HG02852 (cell line): ENCODE measurements around the gene ATP5ME.
A peak's percentile ranks its signal among the peaks of the same experiment; 100 is the strongest.
"Not testable (repeated sequence)": the region's sequence is repeated elsewhere in the genome, so short reads cannot be mapped to it uniquely, and the experiment has no call there.

Experiments
- ATAC-seq: cut with Tn5 transposase; IDR thresholded peaks from one replicate; pipeline ENCODE4 v1.9.1; 2021; ENCODE audit warnings: mild to moderate bottlenecking, moderate library complexity; ENCODE audit not compliant: unreplicated experiment

The ATP5ME gene

DNA sequence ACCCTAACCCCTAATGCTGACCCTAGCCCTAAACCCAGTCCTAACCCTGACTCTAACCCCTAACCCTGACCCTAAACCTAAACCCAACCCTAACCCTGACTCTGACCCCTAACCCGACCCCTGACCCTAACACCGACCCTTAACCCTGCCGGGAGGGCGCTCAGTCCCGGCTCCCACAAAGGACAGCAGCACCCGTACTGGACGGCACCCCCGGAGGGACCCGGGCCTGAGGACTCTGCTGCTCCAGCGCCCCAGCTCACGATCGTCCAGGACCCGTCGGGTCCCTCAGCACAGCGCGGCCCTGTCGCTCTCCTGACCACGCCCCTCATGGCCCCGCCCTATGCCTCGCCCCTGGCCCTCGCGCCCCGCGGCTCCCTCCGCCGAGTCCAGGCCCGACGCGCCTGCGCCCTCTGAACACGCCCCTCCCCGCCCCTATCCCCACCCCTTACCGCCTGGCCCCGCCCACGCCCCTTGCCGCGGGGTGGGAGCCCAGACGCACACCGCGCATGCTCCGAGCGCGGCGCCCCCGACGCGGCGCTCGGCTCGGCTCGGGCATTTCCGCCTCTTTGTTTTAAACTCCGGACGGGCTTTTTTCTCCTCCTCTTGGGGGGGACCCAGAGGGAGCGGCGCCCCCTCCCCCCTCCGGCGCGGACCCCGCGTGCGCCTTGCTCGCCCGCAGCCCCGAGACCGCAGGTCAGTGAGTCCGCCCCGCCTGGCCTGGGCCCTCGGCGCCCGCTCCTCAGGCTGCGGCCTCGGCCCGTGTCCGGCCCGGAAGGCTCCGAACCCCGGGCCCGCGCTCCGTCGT lies 31.4 kb upstream of the ATP5ME start, which contains the start of gene PCGF3:
Gene PCGF3 (plus strand): TSS at position 555 of the 805 bp plus-strand sequence. CDS start 27,849 bp downstream, outside the sequence.
- ATAC-seq, result peak; percentile 93

- ATAC-seq, result no peak
Measured at GRCh38 chr4:704971-705277, 30.8 kb upstream of the ATP5ME start.

- ATAC-seq, result no peak
Measured at GRCh38 chr4:704198-704891, 30.3 kb upstream of the ATP5ME start.

DNA sequence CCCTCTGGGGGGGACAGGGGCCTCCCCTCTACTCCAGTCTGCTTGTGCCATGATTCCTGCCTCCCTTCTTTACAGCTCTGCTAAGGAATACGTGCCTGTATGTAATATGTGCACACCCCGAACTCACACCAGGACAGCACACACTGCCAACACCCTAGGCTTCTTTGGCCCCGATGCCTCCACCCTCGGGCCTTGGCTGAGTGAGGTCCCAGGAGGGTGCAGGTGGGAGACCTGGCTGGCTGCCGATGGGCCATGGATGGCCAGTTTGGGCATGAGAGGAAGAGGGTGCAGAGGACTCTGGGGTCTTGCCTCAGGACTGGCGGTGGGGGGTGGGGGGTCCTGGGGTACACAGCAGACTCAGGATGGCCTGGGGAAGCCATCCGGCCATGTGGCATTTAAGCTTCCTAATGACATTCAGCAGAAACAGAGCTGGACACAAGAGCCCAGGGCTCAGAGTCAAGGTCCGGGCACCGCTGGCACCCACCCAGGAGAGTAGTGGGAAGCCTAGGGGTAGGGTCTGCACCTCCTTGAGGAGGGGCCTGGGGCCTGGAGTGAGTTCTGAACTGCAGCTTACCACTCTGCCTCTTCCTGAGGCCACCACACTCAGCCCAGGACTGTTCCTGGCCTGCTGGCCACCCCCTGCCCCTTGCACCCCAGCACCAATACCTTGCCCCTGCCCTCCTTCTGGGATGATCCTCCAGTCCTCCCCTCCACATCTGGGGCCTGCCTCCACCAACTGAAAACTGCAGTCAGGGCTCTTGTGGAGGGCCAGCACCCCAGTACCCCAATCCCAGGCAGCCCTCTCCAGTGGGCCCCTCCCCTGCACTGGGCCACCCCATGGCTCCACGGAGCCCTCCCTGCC lies 29.5 kb upstream of the ATP5ME start:
- ATAC-seq, result no peak

DNA sequence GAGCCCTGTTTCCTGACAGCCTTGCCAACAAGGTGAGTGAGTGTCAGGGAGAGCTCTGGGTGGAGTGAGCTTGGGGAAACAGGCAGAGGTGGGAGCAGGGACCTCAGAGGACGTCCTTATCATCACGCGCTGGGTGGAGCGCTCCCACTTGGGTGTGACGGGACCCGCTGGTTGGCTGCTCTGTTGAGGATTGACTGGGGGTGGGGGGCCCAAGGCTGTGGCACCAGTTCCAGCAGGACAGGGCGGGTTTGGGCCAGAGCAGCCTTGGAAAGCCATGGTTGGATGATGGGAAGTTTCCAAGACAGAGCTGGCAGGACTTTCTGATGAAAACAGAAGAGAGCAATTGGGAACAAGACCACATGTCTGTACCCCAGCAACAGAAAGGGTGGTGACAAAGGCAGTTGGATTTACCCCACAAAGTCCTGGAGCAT lies 28.6 kb upstream of the ATP5ME start:
- no peak for ATAC-seq

GRCh38 chr4:700587-701264 lies 26.6 kb upstream of the ATP5ME start:
- no peak for ATAC-seq

- no peak for ATAC-seq
Measured at GRCh38 chr4:699816-700580, 25.9 kb upstream of the ATP5ME start.

- not testable (repeated sequence) for ATAC-seq
Measured at GRCh38 chr4:694341-694940, 20.4 kb upstream of the ATP5ME start.

DNA sequence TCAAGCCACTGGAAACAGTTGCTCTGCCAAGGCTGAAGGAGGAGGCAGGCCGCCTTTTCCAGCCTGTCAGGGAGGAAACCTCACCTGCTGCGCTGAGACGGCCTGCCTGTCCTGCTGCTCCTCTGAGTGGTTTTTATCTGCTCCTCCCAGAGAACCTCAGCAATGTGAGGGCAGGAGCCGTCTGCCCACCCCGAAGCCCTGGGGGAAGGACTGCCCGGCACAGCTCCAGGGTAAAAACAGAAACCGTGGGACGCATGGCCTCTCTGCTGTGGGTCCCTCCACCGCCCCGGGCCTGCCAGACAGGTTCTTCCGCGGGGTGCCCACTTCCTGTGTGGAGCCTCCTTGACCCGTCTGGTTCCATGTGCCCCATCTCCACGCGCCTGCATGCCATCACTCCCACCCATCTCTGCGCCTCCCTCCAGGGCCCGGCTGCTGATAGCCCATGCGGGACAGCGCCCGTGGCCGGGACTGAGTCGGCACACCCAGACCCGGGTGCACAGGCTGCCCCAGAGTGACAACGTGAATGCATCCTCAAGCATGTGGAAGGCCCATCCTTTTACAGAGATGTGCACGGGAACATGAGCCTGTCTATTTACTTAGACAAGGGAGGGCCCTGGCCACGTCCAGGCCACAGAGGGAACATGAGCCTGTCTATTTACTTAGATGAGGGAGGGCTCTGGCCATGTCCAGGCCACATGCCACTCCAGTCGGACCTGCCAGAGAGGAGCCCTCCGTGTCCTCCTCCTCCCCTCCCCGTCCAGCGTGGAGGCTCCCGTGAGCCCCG lies 18.9 kb upstream of the ATP5ME start:
- no peak for ATAC-seq

DNA sequence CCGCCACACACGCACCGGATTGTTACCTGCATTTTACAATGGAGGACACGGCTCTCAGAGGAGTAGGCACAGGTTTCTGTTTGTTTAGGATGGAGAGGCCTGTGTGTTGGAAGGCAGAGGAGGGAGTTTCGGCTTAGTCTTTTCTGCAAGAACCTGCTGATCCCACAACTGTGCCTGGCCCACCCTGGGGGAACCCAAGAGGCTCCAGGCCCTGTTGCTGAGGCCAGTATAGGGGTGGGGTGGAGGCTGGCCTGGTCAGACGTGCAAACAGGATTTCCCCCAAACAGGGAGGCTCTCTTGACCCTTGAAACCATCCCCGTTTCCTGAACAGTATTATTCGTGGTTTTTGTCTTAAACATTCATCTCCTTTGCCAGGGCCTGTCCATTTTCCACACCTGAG lies 15.6 kb upstream of the ATP5ME start:
- no peak for ATAC-seq

DNA sequence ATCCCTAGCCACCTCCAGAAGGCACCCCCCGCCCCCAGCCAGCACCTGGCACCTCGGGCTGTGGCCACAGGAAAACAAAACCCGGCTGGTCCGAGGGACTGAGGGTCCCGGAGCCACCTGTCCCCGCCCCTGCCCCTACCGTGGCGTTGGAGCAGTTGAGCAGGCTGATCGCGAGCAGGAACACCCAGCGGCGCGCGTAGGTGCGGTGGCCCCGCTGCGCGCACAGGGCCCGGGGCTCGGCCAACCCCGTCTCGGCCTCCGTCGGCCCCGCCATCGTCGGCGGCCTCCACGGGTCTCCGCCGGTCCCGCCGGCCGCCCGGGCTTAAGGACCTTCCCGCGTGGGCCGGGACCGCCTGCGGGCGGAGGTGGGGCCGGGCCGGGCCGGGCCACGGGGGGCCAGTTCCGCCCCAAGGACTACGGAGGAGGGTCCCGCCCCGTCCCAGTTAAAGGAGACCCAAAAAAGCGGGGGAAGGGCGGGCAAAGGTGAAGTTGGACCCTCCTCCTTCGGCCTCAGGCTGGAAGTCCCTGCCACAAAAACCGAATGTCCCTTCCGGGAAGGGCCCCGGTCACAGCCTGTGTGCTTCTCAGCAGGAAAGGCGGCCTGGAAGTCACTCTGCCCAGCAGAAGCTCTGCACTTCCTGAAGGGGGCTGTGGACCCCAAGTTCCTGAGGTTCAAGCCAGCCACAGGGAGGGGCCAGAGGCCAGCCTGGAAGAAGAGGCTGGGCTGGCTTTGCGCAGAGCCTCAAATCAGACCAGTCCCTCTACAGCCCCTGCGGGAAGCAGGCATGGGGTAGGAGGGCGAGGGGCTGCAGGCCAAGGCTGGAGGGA lies 15.0 kb upstream of the ATP5ME start, which contains the start of gene SLC49A3:
Gene SLC49A3 (minus strand): TSS at position 298 of the 828 bp plus-strand sequence. CDS start 24 bp downstream, at position 274.
- ATAC-seq, result no peak

GRCh38 chr4:687971-688853 lies 14.1 kb upstream of the ATP5ME start:
- no peak for ATAC-seq

DNA sequence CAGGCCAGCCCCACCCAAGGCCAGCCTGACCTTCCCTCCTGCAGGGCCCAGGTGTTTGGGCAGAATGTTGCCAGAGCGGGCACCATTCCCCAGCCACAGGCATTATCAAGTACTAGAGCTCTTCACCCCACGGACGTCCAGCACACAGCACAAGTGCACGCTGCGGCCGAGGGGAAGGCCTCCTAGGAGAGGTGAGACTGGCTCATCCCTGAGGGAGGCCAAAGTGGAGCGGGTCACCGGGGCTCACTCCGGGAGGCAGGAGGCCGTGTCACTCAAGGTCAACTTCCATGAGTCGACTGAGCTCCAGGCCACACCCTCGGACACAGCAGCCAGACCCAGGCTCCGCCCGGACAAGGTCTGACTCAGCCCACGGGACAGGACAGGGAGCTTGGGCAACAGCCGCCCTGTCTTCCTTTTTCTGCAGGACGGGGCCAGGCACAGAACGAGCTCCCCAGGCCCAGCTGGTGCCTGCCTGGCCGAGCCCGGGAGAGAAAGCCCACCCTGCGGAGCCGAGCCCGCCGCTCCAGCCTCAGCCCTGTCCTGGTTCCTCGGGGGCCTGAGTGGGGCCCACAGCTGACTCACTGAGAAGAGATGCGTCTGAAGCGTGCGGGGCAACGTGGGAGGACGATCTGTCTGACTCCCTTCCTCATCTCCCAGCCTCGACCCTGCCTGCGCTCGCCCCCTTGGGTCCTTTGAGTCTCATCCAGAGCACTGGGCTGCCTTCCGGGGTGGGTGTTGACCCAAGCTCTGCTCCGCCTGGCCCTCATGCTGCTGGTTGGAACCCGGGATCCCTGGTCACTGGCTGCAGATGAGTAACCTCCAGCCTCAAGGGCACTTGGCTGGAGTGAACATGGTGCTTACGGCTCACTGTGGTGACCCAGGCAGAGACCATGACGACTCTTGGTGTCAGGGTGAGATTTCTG lies 13.2 kb upstream of the ATP5ME start:
- ATAC-seq, result no peak

DNA sequence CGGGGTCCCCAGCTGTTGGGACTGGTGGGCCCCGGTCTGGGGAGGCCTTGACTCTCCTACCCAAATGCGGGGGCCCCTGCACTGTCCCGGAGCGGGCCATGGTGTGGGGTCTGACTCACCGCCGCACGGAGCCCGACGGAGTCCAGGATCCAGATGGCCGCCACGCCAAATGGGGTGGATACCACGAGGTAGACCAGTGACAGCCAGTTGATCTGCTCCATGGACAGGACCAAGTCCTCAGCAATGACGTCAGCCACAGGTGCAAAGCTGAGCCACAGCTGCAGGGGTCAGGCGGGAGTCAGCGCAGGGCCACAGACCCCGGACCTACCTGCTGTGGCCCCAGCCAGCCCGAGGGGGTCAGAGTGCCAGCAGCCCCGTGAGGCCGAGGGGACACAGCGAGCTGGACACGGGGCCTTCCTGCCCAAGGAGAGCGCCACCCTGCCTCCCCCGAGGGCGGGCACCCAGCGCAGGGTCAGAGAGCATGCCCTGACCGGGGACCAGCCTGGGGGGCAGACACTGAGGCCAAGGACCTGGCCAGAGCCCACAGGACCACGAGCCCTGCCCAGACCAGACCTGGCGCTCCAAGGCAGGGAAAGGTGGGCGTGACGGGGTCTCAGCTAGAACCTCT lies 12.5 kb upstream of the ATP5ME start:
- no peak for ATAC-seq

DNA sequence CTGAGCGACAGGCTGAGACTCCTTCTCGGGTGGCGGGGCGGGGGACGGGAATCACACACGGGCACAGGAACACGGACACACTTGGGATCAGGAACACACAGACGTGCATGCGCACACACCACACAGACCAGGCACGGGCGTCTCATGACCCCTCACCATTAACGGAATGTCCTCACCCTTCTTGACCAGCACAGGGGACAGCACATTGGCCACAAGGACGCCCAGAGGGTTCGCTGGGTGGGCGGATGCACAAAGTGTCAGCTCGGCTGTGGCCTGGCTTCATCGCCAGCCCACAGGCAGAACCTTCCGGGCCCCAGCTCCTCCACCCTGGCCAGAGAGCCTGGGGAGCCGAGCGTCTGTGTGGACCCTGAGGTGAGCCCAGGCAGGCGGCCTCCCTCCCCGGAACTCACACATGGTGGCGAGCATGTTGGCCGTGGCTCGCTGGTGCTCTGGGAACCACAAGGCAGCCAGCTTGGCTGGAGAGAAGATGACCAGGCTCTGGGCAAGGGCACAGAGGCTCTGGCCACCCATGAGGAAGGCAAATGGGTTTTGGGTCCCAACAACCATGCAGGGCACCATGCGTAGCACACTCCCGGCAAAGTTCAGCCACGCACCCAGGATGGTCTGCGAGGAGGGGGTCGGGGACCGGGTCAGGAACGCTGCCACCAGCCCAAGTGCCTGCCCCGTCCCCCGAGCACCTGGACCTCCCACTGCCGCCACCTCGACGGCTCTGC lies 11.8 kb upstream of the ATP5ME start:
- no peak for ATAC-seq
